NCI-H1105 (cell line): ENCODE results near the gene ARHGEF1.

Source experiments
- DNase-seq: peaks from one replicate; lab custom pipeline; 2025; lab: John Stamatoyannopoulos, UW

ARHGEF1 gene

GRCh38 chr19:41883821-41884733 lies 1.1 kb downstream of the ARHGEF1 start:
- peak; percentile 97 for DNase-seq

DNA sequence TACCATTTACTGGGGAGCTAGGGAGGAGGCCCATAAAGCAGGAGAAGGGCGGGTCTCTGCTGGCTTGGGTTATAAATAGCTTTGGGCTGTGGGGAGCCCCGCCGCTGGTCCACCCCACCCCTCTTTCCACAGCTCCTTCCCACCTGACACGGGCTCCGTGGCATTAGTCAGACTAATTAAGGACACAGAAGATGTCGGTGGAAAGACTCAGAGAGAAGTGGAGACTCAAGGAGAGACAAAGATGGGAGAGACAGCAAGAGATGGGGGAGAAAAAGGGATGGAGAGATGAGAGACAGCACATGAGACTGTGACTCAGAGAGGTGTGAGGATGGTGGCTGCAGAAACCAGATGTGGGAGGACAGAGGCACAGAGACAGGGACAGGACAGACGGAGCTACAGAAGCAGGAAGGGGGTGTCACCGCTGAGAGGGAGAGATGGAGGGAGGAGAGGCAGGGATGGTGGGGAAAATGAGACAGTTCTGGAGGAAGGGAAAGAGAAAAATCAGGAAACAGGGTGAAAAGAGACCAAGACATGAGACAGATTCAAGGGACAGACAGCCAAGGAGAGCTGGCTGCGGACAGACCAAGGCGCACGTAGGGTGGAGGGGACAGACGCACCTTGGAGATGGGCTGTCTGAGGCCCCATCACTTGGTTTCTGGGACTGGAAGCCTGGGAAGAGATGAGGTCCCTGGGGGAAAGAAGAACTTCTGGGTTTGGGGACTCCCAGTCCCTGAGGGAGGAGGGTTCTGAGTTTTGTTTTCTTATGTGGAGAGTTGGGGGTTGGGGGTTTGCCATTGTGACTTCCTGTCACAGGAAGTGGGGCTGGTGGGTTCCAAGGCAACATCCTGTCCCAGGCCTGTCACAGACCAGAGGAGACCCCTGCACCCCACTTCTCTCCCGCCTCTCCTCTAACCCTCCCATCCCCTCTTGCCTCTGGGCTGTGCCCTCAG lies 4.1 kb downstream of the ARHGEF1 start:
- no peak for DNase-seq

GRCh38 chr19:41887711-41888382 lies 4.9 kb downstream of the ARHGEF1 start:
- DNase-seq = no peak

- DNase-seq = no peak
Measured at GRCh38 chr19:41888926-41889325, 5.9 kb downstream of the ARHGEF1 start.

DNA sequence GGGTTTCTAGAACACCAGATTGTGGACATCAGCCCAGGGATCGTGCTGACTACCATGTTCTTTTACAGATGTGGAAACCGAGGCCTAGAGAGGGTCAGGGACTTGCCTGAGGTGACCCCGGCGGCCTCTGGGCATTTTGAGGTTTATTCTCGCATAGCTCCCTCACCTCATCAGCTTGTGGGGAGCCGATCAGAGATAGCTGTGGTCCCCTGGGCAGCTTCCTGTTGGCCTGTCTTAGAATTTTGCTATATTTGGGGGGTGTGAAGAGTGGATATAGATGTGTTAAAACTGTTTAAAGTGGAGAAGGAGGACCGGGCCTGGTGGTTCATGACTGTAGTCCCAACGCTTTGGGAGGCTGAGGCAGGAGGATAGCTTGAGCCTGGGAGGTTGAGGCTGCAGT lies 6.9 kb downstream of the ARHGEF1 start:
- DNase-seq = no peak

DNA sequence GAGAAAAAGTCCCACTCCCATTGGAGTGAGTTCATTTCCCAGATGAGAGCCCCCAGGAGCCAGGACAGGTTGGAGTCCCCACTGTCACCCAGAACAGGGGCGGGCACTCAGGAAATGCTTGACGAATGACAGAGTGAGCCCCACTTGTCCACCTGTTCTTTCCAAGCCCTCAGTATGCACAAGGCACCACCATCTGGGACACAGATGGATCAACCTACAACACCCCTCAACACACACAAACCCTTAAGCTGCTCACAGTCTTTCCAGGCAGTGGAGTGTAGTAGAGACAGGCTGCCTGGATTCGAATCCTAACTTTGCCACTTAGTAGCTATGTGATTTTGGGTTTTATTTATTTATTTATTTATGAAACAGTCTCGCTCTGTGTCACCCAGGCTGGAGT lies 8.0 kb downstream of the ARHGEF1 start:
- no peak for DNase-seq

GRCh38 chr19:41892173-41892902 lies 9.4 kb downstream of the ARHGEF1 start:
- DNase-seq = no peak

DNA sequence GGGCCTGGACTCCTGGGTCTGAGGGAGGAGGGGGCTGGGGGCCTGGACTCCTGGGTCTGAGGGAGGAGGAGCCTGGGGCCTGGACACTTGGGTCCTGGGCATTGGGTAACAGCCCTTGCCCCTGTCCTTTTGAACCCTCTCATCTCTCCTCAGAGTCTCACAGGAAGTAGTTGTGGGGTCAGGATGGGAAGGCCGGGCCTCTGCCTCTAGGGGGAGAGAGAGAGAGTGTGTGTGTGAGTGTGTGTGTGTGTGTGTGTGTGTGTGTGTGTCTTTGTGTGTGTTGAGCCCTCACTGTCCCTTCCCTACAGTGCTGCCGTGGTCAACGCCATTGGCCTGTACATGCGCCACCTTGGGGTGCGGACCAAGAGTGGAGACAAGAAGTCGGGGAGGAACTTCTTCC lies 10.9 kb downstream of the ARHGEF1 start:
- no peak for DNase-seq

- DNase-seq = no peak
Measured at GRCh38 chr19:41894350-41894749, 11.4 kb downstream of the ARHGEF1 start.

DNA sequence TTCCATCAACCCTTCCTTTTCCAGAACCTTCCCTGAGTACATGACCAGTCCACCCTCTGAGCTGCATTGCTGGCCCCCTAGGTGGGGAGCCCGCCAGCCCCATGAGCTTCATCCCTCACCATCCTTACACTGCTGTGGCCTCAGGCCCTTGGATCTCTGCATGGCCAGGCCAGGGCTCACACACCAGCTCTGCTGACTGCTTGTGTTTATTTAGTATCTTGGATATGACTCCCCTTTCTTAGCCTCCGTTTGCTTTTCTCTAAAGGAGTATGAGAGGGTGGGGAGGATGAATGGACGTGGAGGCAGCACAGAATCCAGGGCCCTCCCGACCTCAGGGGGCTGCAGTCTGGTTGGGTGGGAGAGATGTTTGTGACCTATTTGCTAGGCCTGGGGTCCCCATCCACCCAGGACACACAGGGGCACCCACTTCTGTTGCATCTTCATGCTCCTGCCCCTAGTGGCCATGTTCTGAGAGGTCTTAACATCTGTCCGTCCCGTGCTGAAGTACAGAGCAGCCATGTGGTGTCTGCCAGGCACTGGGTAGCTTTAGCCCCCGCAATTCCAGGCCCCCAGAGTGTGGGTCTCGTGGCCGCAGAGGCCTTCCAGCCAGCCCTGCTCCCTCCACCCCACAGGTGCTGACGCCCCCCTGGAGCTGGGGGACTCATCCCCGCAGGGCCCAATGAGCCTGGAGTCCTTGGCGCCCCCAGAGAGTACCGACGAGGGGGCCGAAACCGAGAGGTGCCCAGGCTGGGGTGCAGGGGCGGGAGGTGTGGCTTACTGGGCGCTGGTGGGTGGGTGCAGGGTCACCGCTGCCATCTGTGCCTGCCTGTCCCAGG lies 13.0 kb downstream of the ARHGEF1 start:
- DNase-seq = no peak

DNA sequence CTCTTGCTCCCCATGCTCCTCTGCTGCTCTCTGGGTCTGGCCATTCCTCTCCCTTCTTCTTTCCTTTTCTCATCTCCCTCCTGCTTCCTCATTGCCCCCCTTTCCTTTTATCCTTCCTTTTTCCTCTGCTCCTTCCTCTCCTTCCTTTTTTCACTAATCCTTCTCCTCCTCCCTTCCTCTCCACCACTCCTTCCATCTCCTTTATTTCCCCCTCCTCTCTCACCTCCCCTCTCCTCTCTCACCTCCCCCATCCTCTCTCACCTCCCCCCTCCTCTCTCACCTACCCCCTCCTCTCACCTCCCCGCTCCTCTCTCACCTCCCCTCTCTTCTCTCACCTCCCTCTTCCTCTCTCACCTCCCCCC lies 13.6 kb downstream of the ARHGEF1 start:
- DNase-seq = no peak

DNA sequence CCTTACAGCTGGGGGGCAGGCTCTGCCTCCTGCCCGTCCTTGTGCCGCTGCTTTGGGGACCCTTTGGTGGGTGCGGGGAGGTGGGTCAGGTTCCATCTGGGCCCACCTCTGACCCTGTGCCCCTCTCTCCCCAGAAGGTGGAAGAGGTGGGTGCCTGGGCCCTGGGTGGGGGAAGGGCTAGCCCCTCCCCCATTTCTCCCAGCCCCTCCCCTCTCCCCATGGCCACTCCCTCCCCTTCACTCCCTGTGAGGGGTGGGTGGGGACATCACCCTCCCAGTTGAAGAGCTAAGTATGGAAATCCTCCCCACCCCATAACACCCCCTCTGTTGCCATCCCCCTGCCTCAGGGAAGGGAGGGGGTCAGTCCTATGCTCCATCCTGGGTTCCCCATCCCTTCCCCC lies 14.2 kb downstream of the ARHGEF1 start:
- no peak for DNase-seq

- DNase-seq = no peak
Measured at GRCh38 chr19:41897820-41898219, 14.8 kb downstream of the ARHGEF1 start.

GRCh38 chr19:41898235-41898634 lies 15.3 kb downstream of the ARHGEF1 start:
- DNase-seq = no peak

GRCh38 chr19:41901707-41902360 lies 18.9 kb downstream of the ARHGEF1 start:
- no peak for DNase-seq

GRCh38 chr19:41902594-41902993 lies 19.6 kb downstream of the ARHGEF1 start:
- DNase-seq = no peak

GRCh38 chr19:41903193-41903953 lies 20.4 kb downstream of the ARHGEF1 start:
- DNase-seq = no peak

- DNase-seq = peak; percentile 77
Measured at GRCh38 chr19:41904118-41904870, 21.3 kb downstream of the ARHGEF1 start.
